GM23248 (cell line): ENCODE results near the gene GSC. TPM values are rescaled to one million over a fixed set of nuclear protein-coding genes. Genes with fewer than 3 reads are reported as not detected.

ENCODE experiments used
- DNase-seq: peaks from one replicate; pipeline ENCODE4 v3.0.0-alpha.2; 2015
- H2AFZ ChIP-seq: fragments of 200-600 bp; sonication (generic); 2 replicates; pipeline ENCODE4 v1.6.1; 2016; ENCODE audit warnings: antibody characterized with exemption
- H3F3A ChIP-seq: fragments of 200-600 bp; sonication (generic); 2 replicates; pipeline ENCODE4 v1.6.1; 2016; ENCODE audit warnings: mild to moderate bottlenecking, antibody characterized with exemption, mixed run types; ENCODE audit not compliant: insufficient read depth
- H3K27ac ChIP-seq: fragments of 200-600 bp; sonication (generic); 2 replicates; pipeline ENCODE4 v1.5.1; 2016; ENCODE audit warnings: mild to moderate bottlenecking
- H3K27me3 ChIP-seq: fragments of 200-600 bp; sonication (generic); replicated peaks from 2 replicates; pipeline ENCODE4 v1.6.1; 2016; ENCODE audit warnings: mild to moderate bottlenecking; ENCODE audit not compliant: insufficient read depth
- H3K36me3 ChIP-seq: fragments of 200-600 bp; sonication (generic); 2 replicates; pipeline ENCODE4 v1.6.1; 2016; ENCODE audit warnings: low read depth, mild to moderate bottlenecking
- H3K4me1 ChIP-seq: fragments of 200-600 bp; sonication (generic); 2 replicates; pipeline ENCODE4 v1.6.1; 2016; ENCODE audit warnings: mild to moderate bottlenecking; ENCODE audit not compliant: insufficient read depth
- H3K4me2 ChIP-seq: fragments of 200-600 bp; sonication (generic); one replicate; pipeline ENCODE4 v1.6.1; 2016; ENCODE audit warnings: mild to moderate bottlenecking; ENCODE audit not compliant: unreplicated experiment
- H3K4me3 ChIP-seq: fragments of 200-600 bp; sonication (generic); 2 replicates; pipeline ENCODE4 v1.5.1; 2016; ENCODE audit warnings: mild to moderate bottlenecking
- H3K79me2 ChIP-seq: fragments of 200-600 bp; sonication (generic); 2 replicates; pipeline ENCODE4 v1.6.1; 2016; ENCODE audit warnings: mild to moderate bottlenecking; ENCODE audit not compliant: insufficient read depth
- H3K9ac ChIP-seq: fragments of 200-600 bp; sonication (generic); 2 replicates; pipeline ENCODE4 v1.6.1; 2016; ENCODE audit warnings: mild to moderate bottlenecking
- H3K9me2 ChIP-seq: fragments of 200-600 bp; sonication (generic); 2 replicates; pipeline ENCODE4 v1.6.1; 2016; ENCODE audit warnings: mixed run types, mild to moderate bottlenecking, moderate library complexity; ENCODE audit not compliant: insufficient read depth
- H3K9me3 ChIP-seq: fragments of 200-600 bp; sonication (generic); one replicate; pipeline ENCODE4 v1.6.1; 2017; ENCODE audit warnings: low read depth
- H4K20me1 ChIP-seq: fragments of 200-600 bp; sonication (generic); 2 replicates; pipeline ENCODE4 v1.6.0; 2016; ENCODE audit not compliant: insufficient read depth
- EZH2 ChIP-seq: fragments of 200-600 bp; sonication (generic); IDR thresholded peaks from 2 replicates; pipeline ENCODE4 v1.6.1; 2018; ENCODE audit warnings: antibody characterized with exemption, mild to moderate bottlenecking; ENCODE audit not compliant: insufficient read depth, poor library complexity, severe bottlenecking
- EZH2phosphoT487 ChIP-seq: fragments of 200-600 bp; sonication (generic); IDR thresholded peaks from 2 replicates; pipeline ENCODE4 v1.6.1; 2018; ENCODE audit warnings: antibody characterized with exemption, moderate library complexity, mild to moderate bottlenecking, low read depth; ENCODE audit not compliant: insufficient read depth
- WGBS, 2 experiments: methylation state at CpG; one replicate each; pipeline ENCODE4 v1.1.6; 2015 to 2017; ENCODE audit warnings: low lambda C conversion rate in 2 of 2, low coverage in 1 of 2; ENCODE audit errors: missing lambda C conversion rate in 2 of 2; 5-methylcytosine and 5-hydroxymethylcytosine counted together
- in situ Hi-C: fragments of 300-500 bp; cut with MboI; formaldehyde crosslinking; loops from 2 replicates; pipeline ENCODE4 v1.15.0; 2020
- polyA plus RNA-seq: library from polyadenylated mRNA; unstranded; fragments of >200 nt; fragmentation: Nextera tagmentation; extraction: Ambion mirVana; gene quantifications from 2 replicates; pipeline ENCODE4 v1.2.1, GENCODE V29; 2016
- total RNA-seq: library from RNA; depleted of rRNA; stranded (reverse); fragments of >200 nt; shearing (Covaris generic); gene quantifications from 2 replicates; pipeline ENCODE4 v1.2.3, GENCODE V29; 2014

Gene GSC
- total and polyA plus RNA-seq, 2 experiments from 2014 or later, result 1.3 to 2.3 TPM

GRCh38 chr14:94779713-94780112 is 9.8 kb upstream of the GSC start:
- no peaks in the 10 kb centered on the region for H3K9me2 ChIP-seq
- H3K79me2 ChIP-seq, result no peaks in the 10 kb centered on the region
- DNase-seq, result no peak
- H3K4me2 ChIP-seq, result no peak overlapping the region
- H3F3A ChIP-seq, result no peaks in the 10 kb centered on the region
- no peak overlapping the region for H3K27ac ChIP-seq
- no peaks in the 10 kb centered on the region for H3K9me3 ChIP-seq
- no peaks in the 10 kb centered on the region for H3K36me3 ChIP-seq
- H4K20me1 ChIP-seq, result no peaks in the 10 kb centered on the region
- no peak overlapping the region for H3K9ac ChIP-seq
- peaks cover 9% of the 10 kb centered on the region; the same call in 1 of the 2 replicates for H3K4me1 ChIP-seq
- no peak overlapping the region for H2AFZ ChIP-seq
- no peak overlapping the region for H3K4me3 ChIP-seq
- H3K27me3 ChIP-seq, result no peaks in the 10 kb centered on the region
- 77 to 85% methylated on average over 5 of the region's 5 CpGs for WGBS, 2 experiments
- in situ Hi-C loops, result no loop called here
- TF ChIP-seq EZH2 (no peak), EZH2phosphoT487 (no peak)

DNA sequence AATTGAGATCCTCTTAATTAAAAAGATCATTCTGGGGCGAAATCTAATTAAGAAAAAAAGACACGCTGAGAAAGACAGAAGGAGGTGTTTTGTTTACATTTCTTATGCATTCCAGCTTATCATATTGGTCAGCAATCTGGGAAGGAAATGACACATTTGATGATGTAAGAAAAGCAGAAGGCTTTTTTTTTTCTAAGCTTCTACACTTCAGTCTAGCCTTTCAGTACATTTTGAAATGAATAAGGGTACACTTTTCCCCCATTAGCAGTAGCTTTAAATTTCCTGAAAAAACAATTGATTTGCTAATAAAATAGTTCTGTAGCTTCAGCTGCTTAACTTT is 5.9 kb upstream of the GSC start:
- Histone ChIP-seq H3K4me2 (peak overlapping the region; percentile 1), H3K4me1 (peaks cover 9% of the 10 kb centered on the region; the same call in 1 of the 2 replicates), H2AFZ (peak overlapping the region; percentile 60; the same call in 1 of the 2 replicates), H3K9me2 (no peaks in the 10 kb centered on the region), H3K4me3 (no peak overlapping the region), H3F3A (no peaks in the 10 kb centered on the region), H3K9me3 (no peaks in the 10 kb centered on the region), H4K20me1 (no peaks in the 10 kb centered on the region), H3K27me3 (peaks cover 24% of the 10 kb centered on the region), H3K9ac (no peak overlapping the region), H3K27ac (no peak overlapping the region), H3K36me3 (no peaks in the 10 kb centered on the region), H3K79me2 (no peaks in the 10 kb centered on the region)
- in situ Hi-C loops, result no loop called here
- TF ChIP-seq EZH2 (no peak), EZH2phosphoT487 (no peak)
- DNase-seq, result peak; percentile 60
- 12 to 19% methylated on average over 2 of the region's 2 CpGs for WGBS, 2 experiments

DNA sequence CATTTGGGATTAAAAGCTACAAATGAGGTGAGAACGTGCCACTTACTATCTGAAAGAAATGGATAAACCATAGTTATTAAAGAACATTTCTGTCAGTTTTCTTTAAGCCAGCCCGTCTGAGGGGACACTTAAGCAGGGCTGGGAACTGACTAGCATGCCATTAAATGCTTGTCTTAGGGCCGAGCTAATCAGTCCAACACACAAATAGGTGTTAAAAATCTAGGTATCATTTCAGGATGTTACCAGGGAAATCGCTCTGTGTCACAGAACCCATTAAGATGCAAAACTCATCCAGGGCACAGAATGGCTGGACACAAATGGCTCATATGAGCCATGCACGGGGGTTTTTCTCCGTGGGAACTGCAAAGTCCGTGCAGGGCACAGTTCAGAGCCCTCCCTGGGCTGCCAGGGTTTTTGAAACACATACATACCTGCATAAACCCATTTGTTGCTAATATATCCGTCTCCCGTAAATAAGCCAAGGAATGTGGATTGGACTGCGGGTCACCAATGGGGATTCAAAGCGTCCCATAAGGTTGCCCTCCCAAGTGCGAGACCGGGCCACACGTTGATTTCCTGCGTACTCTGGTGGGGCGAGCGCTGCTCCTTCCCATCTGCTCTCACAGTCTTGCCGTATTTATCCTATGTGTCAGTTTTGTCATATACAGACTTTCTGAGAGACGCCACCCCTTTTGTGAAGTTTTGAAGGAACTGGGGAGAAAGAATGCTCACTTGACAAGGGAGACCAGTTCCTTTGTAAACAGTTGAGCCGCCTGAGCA is 5.4 kb upstream of the GSC start:
- Histone ChIP-seq H3F3A (no peaks in the 10 kb centered on the region), H3K4me1 (peaks cover 9% of the 10 kb centered on the region; the same call in 1 of the 2 replicates), H3K36me3 (no peaks in the 10 kb centered on the region), H4K20me1 (no peaks in the 10 kb centered on the region), H3K9ac (no peak overlapping the region), H3K9me2 (no peaks in the 10 kb centered on the region), H3K27me3 (peaks cover 24% of the 10 kb centered on the region), H3K4me2 (peak overlapping the region; percentile 1), H3K27ac (no peak overlapping the region), H2AFZ (peak overlapping the region; percentile 60; the same call in 1 of the 2 replicates), H3K9me3 (no peaks in the 10 kb centered on the region), H3K79me2 (no peaks in the 10 kb centered on the region), H3K4me3 (no peak overlapping the region)
- TF ChIP-seq EZH2 (no peak), EZH2phosphoT487 (no peak)
- 73 to 78% methylated on average over 20 of the region's 20 CpGs for WGBS, 2 experiments
- no peak for DNase-seq
- in situ Hi-C loops, result no loop called here

GRCh38 chr14:94774344-94775090 is 4.6 kb upstream of the GSC start:
- H3K36me3 ChIP-seq, result no peaks in the 10 kb centered on the region
- H3K79me2 ChIP-seq, result no peaks in the 10 kb centered on the region
- peaks cover 24% of the 10 kb centered on the region for H3K27me3 ChIP-seq
- 41 to 44% methylated on average over 11 of the region's 11 CpGs for WGBS, 2 experiments
- H3K9me3 ChIP-seq, result no peaks in the 10 kb centered on the region
- H3K4me3 ChIP-seq, result no peak overlapping the region
- in situ Hi-C loops, result no loop called here
- no peak for DNase-seq
- no peak overlapping the region for H2AFZ ChIP-seq
- no peak for TF ChIP-seq EZH2
- TF ChIP-seq EZH2phosphoT487, result no peak
- no peaks in the 10 kb centered on the region for H4K20me1 ChIP-seq
- no peak overlapping the region for H3K4me2 ChIP-seq
- no peak overlapping the region for H3K27ac ChIP-seq
- peaks cover 9% of the 10 kb centered on the region; the same call in 1 of the 2 replicates for H3K4me1 ChIP-seq
- H3K9ac ChIP-seq, result no peak overlapping the region
- H3F3A ChIP-seq, result no peaks in the 10 kb centered on the region
- H3K9me2 ChIP-seq, result no peaks in the 10 kb centered on the region
